Stimulated activated CD4-positive, alpha-beta T cell treated with anti-CD3 and anti-CD28 coated beads, Interleukin-4, amount 100 ng/mL, for 1 hour (primary cell): ENCODE data around the gene KCND3.

Source experiments
- DNase-seq: peaks from one replicate; pipeline ENCODE4 v3.0.0-alpha.2; 2020

The KCND3 gene

DNA sequence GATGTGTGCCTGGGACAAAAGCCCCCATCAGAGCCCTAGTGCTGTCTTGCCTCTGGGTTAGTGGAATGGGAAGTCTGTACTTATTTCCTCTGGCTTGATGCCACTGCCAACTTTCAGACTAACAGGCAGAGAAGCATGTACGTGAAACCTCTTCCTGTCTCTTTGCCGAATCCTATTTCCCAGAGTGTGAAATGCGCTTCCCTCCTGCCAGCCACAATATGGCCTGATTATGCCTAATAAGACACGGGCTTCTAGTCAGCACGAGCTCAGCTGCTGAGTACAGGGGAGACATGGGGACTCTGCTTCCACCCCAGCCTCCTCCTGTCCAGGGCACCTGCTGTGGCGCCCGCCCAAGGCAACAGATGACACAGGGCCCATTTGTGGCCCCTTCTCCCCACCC is 111.4 kb downstream of the KCND3 start:
- no peak for DNase-seq

DNA sequence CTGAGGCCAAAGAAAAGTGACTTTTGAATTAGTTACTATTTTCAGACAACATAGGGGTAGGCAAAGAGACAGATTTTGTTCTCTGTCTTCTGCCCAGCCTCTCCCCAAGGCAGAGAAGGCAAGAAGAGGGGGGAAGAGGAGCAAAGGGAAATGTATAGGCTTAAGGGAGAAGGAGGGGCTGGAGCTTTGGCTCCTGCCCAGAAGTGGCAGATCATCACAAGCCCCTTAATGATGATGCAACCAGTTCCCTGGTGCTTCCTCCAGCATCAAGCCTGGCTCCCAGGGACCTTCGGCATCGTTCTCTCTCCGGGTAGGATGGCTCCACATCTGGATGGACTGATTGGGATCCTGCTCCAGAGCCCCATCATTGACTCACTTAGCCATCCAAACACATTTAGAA is 112.8 kb downstream of the KCND3 start:
- no peak for DNase-seq

DNA sequence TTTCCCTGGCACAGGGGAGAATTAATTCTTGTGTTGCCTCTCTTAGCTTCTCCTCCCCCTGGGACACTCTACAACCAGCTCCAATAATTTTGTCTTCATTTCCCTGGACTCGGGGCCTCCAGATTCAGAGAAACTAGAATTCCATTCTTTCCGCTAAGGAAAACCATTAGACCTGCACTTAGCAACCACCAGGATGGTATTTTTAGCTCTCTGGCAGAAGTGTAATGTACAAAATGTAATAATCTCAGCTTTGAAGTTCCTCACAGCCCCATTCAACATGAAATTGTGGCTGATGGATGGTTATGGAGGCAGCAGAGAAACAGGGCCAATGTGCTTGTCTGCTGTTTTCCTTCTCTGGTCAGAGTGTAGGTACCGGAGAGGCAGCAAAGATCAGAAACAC is 113.8 kb downstream of the KCND3 start:
- DNase-seq = no peak

DNA sequence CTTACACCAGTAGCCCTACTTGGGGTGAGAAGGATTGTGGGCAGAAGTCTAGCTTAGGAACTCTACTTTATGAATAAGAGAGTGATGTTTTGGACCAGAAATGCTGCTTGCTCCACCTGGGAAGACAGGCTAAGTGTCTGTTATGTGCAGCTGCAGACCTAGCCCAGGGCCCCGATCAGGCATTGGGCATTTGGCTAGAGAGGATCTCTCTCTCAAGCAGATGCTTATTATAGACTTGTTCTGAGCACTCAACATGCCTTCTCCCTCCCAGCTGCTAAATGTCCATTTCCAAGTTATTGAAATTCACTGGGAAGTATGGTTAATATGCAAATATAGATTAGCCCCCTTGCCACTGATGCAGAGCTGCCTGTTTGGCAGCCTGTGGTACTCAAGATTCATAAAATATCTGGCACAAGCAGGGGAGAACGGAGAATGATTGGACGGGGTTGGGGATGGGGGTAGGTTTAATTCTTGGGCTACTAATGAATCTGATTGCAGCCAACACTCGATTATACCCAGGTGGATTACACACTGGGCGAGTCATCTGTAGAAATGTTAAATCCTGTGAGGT is 115.9 kb downstream of the KCND3 start:
- DNase-seq = no peak

DNA sequence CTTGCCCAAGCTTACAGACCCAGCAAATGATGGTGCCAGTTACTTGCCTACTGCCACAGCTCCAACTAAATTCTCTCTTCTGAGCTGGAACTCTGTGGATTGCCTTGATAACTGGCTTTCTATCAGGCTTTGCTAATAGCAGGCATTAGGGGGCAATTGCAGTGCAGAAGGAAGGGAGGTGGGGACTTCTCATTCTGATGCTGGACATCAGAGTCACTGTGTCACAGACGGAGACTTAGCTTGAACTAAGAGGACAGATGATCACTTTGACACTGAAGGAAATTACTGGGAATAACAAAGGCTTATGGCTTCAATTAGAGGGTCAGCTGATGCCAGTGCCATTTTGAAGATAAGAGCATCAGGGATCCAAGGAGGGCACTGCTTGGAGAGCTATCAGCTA is 119.3 kb downstream of the KCND3 start:
- DNase-seq = no peak

DNA sequence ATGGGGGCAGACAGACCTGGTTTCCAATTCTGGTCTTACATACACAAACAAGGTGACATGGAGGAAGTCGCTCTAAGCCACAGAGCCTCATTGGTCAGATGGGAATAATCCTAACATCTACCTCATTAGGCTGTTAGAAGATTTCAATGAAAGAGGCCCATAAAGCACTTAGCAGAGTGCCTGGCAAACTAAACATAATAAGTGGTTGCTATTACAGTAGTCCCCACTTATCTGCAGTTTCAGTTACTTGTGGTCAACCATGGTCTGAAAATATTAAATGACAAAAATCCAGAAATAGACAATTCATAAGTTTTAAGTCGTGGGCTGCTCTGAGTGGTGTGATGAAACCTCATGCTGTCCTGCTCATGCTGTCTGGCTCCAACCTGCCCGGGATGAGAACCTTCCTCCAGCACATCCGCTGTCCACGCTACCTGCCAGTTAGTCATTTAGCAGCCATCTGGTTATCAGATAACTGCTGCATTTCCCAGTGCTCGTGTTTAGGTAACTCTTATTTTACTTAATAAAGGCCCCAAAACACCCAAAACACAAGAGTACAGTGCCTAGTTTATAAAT is 121.5 kb downstream of the KCND3 start:
- no peak for DNase-seq

DNA sequence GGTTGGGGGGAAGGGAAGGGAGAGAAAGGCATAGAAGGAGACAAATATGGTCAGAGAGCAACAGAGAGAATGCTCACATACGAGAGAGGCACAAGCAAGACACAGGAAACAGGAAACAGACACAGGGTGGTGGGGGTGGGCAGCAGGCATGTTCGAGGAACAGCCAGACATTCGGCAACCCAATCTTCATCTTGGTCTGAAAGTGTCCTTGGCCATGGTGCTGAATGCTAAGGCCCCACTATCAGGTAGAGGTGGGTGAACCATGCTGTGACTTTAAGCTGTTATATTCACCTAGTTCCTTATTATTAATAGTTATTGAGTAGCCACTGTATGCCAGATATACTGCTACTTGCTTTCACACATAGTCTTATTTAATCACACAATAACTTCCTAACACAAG is 124.6 kb downstream of the KCND3 start:
- DNase-seq = no peak

DNA sequence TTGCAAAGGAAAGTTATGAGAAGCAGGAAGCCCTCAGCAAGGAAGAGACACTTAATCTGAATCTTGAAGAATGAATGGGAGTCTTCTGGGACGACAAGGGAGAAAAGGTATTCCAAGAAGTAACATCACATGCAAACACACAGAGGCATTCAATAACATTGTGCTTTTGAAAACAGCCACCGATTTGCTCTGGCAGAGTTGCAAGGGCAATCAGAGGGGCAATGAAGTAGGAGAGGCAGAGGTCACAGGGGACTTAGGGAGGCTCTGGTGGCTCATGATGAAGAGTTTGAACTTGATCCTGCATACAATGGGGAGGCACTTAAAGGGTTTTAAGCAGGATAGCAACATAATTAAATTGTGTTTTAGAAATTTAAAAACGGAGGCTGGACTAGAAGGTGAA is 126.1 kb downstream of the KCND3 start:
- DNase-seq = no peak

DNA sequence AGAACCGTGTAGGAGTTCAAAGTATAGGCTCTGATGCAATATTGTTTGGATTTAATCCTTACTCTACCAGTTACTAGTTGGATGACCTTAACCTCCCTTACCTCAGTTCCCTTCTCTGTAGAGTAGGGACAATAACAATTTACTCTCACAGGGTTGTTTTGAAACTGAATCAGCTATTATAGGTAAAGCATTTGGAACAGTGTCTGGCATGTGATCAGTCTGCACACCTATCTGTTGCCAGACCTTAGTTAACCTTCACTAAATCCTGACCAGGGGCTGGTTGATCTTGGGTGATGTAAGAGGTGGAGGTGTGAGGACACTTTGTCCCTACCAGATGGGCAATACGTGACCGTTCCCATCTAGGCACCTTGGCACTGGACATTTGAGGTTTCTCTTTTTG is 126.9 kb downstream of the KCND3 start:
- DNase-seq = no peak

DNA sequence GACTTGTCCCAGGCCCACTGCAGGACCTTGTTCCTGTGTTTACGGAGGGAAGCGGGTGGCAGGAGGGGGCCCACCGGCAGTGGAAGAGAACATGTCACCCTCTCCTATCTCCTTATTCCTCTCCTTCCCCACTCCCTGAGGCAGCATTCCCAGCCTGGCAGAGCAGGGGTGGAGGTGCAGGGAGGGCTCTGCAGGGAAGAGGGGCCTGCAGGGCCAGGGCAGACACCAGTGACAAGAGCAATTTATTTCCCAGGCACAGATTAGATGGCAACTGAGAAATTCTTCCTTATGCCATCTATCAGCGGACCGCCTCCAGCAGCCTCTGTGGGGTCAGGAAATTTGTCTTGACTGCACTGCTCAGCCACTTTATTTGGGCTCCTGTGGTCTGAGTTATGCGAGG is 127.9 kb downstream of the KCND3 start:
- DNase-seq = no peak

DNA sequence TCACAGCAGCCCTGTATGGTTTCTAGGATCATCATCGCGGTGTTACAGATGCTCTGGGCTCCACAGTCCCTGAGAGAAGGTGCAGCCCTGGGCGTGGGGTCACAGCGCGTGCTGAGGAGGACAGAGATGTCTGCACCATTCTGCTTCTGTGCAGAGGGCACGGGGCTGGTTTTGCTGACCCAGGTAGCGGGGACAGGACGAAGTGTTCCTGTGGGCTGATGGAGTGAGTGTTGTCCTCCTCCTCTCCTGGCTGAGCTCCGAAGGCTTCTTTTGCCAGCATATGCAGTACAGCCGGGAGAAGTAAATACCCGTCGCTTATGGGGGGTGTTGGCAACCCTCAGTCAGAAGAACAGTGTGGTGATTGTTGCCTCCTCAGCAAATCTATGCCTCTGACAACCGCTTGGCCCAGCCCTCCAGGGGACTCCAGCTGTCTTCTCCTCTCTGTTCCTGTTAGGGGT is 132.2 kb downstream of the KCND3 start:
- no peak for DNase-seq

DNA sequence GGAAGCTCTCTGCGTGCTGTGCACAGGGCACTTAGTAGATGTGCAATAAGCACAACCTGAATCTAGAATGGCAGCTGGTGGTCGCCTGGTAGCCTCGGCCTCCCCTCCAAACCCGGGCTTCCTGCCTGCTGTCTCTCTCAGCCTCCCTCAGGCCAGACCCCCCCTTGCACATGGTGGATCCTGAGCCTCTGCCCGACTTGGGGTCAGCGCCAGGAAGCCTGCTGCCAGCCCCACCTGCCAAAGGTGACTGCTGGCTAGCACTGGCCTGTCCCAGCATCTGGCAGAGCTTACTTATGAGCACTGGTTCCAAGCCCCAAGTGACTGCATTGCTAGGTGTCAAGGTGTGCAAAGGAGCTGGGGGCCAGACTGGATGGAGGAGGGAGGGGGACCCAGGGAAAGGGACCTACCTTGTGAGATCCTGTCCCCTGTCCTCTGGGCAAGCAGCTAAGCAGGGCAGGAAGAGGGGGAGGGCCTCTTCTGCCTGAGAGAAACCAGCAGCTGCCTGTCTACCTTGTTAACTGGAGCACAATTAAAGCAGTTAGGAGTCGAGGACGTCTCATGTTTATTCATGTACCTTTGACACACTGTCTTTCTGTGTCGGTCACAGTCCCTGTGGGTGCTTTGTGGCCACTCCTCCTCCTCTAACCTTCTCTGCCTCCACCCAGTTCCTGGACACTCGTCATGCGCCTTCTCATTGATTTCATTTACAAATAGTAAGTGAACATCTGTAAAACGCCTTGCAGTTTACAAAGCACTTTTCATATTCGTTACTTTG is 132.9 kb downstream of the KCND3 start:
- DNase-seq = no peak

DNA sequence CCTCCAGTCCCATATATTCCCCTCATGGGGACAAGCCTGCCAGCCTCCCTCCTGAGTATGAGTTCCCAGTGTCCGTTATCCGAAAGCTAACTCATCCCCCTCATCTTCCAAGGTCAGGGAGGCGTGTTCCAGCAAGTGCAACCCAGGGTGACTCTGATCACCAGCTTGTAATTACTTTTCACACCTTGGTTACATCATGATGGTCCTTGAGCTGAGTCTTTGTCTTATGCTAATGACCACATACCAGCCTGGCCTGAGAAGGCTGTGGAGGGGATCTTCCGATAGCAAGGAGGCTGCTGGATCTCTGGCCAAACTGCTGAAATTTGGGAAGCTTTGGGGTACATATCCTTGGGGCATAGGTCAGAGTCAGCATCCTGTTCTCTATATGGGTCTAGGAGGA is 134.2 kb downstream of the KCND3 start:
- DNase-seq = no peak

DNA sequence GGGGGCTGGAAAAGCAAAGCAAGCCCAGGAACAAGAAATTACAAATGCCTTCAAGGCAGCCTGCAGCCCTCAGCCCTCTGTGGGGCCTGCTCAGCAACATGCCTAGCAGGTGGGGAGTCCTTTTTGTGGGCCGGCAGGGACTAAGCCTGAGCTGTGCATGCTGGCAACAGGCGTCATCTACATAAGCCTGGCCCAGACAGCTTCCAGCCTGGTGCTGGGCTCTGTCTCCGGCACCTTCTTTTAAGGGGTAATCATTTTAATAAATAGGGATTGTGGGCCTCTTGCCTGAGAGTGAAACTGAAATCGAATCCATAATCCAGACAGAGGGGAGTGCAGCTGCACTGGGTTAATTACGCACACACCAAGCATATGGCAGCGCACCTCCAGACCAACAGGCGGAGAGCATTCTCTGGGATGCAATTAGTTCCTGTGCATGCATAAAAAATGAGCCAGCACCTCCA is 137.2 kb downstream of the KCND3 start:
- no peak for DNase-seq

DNA sequence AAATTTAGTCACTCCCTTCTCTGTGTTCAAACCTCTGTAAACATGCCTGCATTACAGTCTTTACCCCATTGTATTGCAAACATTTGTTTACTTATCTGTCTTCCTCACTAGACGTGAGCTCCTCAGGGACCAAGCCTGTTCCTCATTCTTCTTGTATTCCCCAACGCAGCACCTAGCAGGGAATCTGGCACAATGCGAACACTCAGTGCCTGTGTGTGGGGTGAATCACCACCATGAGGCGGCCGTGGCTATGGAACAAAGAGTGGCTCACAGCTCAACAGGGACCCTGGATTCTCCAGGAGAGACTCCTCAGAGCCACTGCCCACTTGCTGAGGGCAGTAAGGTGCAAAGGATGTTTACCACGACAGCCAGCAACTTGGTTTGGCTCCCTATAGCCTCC is 137.9 kb downstream of the KCND3 start:
- DNase-seq = no peak

DNA sequence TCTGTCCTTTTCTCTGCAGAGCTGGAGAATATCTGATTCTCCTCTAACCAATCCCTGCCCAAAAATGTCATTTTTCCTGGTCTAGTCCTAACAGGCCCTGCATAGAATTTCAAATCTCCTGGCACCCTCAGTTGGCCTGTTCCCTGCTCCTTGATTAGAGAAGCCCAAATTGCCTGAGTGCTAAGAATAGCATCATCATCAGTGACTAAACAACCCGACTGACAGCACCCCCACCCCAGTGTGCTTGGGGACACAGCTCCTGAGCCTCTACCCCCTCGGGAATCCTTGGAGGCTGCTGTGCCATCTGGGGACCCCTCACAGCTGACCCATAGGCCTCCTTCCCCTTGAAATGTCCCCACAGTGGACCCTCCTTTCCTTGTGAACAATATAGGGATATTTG is 139.4 kb downstream of the KCND3 start:
- DNase-seq = no peak

DNA sequence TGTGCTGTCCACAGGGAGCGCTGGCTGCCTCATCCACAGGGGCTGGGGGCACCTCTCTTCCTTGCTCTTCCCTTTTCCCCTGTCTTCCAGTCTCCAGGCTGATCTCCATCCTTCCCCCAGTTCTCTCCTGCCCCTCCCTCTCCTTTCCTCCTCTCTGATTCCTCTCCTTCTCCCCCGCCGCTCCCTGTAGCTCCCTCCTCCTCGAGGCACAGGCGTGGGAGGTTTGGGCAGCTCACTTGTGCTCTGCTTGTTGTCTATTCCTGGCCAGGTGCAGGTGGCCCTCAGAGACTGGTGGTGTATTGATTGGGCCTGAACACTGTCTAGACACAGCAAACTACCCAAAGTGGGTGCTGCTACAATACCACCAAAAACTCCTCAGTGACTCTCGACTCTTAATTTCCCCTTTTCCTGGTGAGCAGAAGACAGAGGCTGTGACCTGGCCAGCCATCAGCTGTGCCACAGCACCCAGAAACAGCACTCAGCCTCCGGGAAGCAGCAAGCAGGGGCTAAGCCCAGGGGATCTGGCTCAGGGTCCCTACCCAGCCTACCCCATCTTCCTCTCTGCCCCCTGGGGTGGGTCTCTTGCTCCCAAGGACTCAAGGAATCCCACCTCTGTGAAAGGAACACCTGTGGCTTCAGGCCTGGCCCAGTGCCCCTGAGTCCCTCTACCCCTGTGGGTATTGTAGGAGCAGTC is 140.5 kb downstream of the KCND3 start:
- no peak for DNase-seq

DNA sequence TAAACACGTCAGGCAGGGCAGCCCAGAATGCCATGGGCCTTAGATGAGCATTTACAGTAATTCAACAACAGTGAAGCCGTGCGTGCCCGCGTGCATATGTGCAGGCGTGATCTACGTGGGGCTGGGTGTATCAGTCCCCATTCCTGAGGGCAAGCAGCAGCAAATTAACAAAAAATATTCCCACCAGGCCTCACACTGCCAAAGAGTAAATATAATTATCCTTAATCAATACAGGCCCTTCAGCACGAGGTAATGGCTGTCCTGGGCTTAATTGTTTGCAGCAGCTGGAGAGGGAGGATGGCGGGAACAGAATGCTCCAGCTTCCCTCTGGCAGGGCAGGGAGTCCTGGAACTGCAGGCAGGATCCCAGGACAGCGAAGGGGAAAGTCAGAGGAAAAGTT is 142.0 kb downstream of the KCND3 start:
- DNase-seq = no peak

DNA sequence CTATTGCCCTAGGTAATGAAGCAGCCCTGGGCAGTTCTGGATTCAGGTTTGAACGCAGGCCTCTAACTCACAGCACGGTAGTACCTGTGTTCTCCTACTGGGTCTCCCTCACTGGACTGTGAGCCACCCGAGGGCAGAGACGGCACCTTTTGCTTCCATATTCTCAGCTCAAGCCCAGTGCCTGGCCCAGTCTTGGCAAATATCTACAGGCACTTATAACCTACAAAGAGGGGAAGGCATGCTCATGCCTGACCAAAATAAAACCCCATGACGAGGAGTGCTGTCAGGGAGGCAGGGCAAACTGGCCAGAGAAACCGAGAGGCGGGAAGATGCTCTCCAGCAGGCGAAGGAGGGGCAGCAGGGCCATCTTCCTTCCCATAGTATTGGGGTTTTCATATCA is 142.6 kb downstream of the KCND3 start:
- DNase-seq = no peak

DNA sequence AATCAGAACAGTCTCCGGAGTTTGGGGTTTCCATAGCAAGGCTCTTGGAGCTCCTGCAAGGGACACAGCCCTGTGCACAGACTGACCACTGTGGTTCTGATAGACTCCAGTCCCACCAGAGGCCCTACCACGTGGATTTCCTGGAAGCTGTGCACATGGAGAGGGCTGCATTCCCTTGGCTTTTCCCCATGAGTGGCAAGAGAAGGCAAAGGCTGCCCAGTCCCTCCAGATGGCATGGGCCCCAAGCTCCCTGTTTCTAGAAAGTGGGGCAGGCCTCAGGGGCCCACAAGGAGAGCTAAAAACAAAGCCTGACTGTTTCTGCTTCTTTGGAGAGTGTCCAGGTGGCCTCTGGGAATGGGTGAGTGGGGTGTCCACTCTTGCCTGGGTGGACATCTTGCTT is 146.3 kb downstream of the KCND3 start:
- DNase-seq = no peak

DNA sequence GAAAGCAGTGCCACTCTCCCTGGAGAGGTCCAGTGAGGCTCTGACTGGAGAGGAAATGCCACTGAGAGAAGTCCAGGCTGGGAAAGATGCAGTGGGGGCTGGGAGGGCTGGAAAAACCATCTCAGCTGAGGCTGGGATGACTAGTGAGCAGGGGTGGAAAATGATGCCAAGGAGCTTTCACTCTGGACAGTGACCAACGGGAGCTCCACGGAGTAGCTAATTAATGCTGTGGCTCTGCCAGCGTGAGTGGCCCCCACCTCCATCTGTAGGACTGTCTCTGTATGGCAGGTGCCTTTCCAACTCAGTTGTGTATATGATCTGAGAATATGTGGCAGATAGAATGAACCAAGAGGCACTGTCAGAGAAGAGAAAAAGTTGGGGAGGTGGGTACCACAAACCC is 147.1 kb downstream of the KCND3 start:
- no peak for DNase-seq

DNA sequence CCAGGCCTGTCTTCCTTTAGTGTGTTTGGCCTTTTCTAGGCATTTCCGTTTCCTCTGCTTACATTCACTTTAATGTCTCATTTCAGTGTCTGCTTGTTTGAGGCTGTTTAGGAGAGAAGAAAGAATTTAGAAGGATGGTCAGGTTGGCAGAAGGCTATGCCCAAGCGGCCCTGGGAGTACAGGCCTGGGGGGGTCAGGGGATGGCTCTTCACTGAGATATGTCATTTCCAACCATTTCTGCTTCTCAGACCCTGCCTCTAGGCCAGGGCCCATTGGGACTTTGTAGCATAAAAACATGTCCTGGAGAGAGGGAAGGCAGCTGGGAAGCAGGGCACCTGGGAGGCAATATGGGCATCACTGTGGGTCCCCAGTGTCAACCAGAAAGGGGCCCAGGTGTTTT is 147.7 kb downstream of the KCND3 start:
- DNase-seq = no peak

DNA sequence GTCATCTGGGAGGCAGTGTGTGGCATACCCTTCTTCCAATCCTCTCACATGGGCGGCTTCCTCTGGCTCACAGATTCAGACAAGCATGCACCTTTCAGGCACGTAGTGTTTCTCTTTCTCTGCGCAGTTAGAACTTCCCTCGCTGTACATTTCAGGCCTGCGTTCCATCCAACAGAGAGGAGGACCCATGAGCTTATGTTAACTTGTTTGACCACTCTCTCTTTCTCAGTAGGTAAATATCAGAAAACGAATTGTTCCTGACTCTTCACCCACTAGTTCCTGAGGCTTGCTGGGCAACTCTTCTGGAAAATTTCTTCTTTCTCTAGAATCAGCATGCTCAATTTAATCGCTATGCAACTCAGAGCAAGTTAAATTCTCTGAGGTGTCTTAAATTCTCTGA is 148.3 kb downstream of the KCND3 start:
- no peak for DNase-seq

DNA sequence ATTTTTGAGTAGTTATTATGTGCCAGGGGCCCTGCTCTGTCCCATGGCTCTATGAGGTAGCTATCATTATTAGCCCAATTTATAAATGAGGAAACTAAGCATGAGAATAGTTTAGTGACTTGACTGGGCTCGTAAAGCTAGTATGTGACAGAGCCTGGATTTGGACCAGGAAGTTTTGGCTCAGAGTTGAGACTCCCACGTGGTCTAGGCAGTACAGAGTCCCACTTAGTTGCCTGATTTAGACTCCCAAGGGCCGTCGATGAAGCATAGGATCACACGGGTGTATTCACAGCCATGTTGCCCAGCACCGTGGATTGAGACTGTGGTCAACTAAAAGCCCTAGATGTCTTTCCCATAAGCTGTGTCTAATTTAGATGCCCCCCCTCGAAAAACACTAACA is 152.1 kb downstream of the KCND3 start:
- DNase-seq = no peak
